Head of caudate nucleus (tissue), 42 donors: ENCODE measurements around the gene IRF1.
A peak's percentile ranks its signal among the peaks of the same experiment; 100 is the strongest.

ENCODE experiments used
- DNase-seq, 42 donors: peaks; one replicate each; pipeline versions ENCODE4 v3.0.0 to v3.0.0-alpha.2; 2020 to 2021; ENCODE audit warnings: mixed read lengths in 7 of 42
- intact Hi-C: fragments of 100-400 bp; cut with DNase I; formaldehyde crosslinking; loops from one replicate; pipeline ENCODE4 v1.15.0; 2022

IRF1 gene

DNA sequence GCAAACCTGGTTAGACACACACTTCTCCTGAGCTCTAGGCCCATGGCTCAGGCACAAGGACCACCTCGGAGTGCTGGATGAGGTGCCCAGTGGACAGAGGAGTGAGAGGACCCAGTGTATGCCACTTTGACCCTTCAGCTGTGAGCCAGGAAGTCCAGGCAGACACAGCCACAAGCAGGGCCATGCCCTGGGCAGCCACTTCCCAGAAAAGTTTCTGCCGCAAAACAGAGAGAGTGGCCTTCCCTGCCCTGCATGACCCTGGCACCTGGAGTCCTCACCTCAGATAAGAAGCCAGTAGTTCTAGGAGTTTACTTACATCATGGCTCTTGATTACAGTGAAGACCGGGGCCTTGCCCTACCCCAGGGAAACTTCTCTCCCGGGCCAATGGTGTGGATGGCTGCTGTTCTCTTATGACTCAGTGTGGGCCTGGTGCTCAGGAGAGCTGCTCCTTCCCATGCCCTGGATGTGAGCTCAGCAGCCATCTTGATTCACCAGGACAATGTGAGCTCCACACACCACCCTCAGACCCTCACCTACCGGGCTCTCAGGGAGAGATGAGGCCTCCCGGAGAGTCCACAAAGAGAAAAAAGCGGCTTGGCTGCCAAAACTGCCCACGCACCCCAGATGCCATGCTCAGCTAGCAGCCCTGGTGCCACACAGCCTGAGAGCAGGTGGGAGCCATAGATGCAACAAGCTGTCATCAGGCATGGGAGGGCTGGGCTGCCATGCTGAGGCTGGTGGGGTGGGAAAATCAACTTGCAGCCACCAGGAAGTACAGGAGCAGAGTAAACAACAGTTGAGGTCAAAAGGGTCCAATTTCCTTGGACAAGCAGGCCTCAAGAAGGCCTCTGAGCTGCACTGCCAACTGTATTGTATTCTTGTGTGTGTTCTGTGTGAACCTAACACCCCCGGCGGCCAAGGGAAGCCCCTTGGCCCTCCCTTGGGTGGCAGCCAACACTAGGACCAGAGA lies 11.7 kb upstream of the IRF1 start:
- intact Hi-C loops: loop anchor here (2.0 kb wide), 1 partner anchor 115 kb away; no protein-coding TSS in a partner anchor
- DNase-seq: peak in 4 of 42 donors; percentile 14 to 26 (median 20)

GRCh38 chr5:132501629-132501956 lies 11.0 kb upstream of the IRF1 start:
- intact Hi-C loops: loop anchor here (2.0 kb wide), 1 partner anchor 115 kb away; no protein-coding TSS in a partner anchor
- DNase-seq: no peak

DNA sequence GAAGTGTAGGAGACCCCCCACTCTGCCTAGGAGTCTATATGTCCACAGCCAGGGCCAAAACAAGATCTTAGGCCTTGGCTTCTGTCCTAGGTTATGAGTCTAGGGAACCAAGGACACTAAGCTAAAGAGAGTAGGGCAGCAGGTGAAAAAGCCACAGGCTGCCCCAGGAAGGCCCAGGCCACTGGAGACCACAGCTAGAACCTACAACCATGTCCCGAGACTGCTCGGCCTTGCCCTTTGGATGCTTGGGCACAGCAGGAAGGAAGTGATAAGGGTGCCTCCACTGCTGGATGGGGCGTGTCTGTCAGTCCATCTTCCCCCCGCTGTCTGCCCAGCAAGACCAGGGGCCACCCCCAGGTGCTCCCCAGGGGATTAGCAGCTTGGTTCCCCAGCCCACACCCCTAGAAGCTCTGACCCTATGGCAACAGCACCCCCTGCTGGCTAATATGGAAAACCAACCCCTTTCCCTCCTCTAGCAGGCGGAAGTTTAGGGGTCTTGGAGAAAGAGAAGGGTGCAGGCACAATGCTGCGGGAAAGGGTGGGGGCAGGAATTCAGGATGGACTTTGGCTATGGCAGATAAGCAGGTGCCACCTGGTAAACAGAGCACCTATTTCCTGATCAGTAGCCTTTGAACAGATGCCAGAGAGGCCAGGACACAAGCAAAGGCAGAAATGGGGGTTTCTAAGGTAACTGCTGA lies 10.5 kb upstream of the IRF1 start:
- peak in 40 of 42 donors; percentile 36 to 90 (median 72) for DNase-seq
- intact Hi-C loops: loop anchor here (2.0 kb wide), 1 partner anchor 114 kb away; no protein-coding TSS in a partner anchor

DNA sequence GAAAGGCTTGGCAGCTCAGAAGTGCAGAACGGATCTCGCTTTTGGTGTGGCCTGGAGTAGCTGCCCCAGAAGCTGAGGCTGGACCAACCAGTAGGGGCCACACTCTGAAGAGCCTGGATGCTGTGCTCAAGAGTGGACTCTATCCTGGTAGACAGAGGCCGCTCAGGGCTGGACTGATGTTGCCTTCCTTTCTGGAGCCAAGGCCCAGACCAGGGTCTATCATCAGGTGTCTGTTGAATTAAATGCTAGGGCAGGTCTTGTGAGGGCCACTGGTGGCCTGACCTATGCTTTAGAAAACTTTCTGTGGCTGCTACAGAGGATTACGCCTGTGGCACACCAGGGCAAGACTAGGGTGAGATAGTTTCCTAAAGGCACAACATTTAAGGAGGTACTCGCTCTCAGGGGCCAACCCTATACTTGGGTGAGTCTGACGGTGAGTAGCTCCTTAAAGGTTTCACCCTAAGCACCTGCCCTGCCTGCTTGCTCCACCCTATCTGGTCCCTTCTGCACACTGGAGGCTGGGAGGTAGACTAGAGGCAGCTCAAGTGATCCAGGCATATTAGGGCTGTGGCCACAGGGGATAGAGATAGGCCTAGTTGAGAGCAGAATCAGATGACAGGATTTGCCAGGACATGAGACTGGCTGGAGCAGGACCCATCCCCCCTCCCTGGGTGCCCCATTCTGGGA lies 9.8 kb upstream of the IRF1 start:
- intact Hi-C loops: loop anchor here (2.0 kb wide), 1 partner anchor 114 kb away; no protein-coding TSS in a partner anchor
- DNase-seq: peak in 6 of 42 donors; percentile 6 to 41 (median 26)

DNA sequence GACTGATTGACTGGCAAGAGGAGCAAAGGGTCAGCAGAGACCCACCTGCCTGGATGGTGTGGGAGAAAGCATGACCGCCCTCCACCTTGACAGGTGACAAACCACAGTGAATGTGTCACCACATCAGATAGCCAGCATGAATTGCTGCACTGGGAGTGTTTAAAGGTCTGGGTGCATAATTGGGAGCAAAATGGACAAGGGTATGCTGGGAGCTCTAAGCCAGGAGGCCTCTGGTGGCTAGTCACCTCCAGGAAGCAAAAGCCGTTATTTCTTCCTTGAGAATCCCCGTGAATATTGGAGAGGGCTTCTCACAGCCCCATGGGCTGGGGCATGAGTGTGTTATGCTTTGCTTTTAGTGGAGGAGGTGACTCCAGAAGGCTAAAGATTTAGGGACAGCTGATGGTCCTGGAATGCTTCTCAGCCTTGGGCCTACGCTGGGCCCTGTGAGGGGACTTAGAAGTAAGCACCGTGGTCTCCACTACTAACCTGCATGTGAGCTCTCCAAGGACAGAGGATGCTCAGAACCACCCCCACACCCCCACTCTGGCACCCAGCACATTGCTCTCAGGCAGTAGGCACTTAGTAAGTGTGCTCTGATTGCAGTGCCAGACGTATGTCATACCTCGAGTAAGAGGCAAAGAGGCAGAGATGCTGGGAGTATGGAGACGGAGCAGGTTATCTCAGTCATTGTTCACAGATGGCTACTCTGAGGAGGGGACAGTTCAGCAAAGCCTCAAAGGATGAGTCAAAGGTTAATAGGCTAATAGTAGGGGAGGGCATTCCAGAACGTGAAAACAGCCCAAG lies 9.1 kb upstream of the IRF1 start:
- DNase-seq: peak in 6 of 42 donors; percentile 5 to 41 (median 22)
- intact Hi-C loops: loop anchor here (2.0 kb wide), 1 partner anchor 113 kb away; no protein-coding TSS in a partner anchor

- peak in 6 of 42 donors; percentile 4 to 41 (median 14) for DNase-seq
- intact Hi-C loops: no loop called here
Measured at GRCh38 chr5:132498686-132499271, 8.2 kb upstream of the IRF1 start.

GRCh38 chr5:132498152-132498551 lies 7.6 kb upstream of the IRF1 start:
- peak in 9 of 42 donors; percentile 6 to 60 (median 33) for DNase-seq
- intact Hi-C loops: no loop called here

DNA sequence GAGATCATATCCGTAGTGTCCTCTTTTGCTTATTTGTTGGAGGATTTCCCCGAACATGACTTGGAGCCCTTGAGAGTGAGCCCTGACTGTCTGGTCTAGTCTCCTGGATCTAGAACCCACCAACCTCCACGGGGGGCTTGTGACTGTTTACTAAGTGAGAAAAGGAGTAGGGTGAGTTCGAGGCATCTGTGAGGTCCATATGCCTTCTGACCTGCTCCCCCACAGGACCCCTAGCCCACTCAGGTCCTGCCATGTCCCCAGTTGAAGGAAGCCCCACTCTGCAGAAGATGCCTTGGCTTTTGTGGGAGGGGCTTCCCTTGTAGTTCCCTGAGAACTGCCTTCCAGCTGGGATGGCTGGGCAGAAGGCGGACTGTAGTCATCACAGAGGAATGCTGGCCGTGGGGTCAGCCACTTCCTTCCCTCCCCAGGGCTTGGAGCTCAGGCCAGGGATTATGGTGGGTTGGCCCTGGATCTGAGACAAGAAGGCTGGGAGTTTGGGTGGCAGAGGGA lies 7.0 kb upstream of the IRF1 start:
- intact Hi-C loops: loop anchor here (2.0 kb wide), 1 partner anchor 87 kb away; no protein-coding TSS in a partner anchor
- DNase-seq: peak in 8 of 42 donors; percentile 6 to 47 (median 19)

- peak; percentile 53 to 92 (median 82) for DNase-seq
- intact Hi-C loops: loop anchor here (2.0 kb wide), 1 partner anchor 86 kb away; no protein-coding TSS in a partner anchor
Measured at GRCh38 chr5:132496631-132497487, 6.3 kb upstream of the IRF1 start.

DNA sequence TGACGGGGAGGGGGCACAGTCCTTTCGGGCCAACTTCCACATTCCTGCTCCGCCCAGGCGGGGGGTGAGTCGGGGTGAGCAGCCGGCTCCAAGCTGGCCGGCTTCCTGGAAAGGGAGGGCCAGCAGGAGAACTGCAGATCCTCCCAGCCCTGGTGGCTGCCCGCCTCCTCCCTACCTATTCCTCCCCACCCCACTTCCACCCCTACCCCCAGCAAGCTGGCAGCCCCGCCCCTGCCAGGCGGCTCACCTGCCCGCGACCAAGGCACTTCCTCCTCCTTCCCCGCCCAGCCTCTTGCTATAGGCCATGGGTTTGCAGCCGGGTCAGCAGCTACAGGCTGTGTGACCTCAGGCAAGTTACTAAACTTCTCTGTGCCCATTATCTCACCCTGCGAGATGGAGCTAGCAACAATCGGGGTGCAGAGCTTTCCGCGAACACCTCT lies 5.6 kb upstream of the IRF1 start:
- intact Hi-C loops: loop anchor here (2.0 kb wide), 1 partner anchor 85 kb away; no protein-coding TSS in a partner anchor
- peak; percentile 19 to 86 (median 71) for DNase-seq

DNA sequence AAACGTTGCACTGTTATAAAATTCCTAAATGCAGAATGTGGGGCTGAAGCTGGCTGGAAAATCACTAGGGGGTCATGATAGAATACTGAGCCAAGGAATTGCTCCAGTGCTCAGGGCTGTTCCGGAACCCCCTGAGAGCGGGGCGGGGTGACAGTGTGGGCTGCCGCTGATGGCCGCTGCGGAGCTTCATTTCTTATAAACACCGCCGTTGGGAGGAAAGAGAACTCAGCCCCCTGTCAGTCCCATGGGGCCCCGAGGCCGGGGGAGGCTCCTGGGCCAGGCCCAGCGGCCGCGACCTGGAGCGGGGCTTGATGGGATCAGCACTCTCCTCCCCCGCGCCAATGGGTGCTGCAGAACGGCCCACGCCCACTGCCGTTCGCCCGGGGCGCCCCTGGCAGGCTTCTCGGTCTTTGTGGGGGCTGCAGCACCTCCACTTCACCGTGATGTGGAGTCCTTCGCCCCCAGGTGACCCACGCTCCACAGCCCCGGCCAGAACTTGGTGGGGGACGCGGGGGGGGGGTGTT lies 5.2 kb upstream of the IRF1 start:
- intact Hi-C loops: loop anchor here (2.0 kb wide), 1 partner anchor 85 kb away; no protein-coding TSS in a partner anchor
- DNase-seq: peak; percentile 34 to 84 (median 70)

- DNase-seq: peak in 3 of 42 donors; percentile 1 to 20 (median 3)
- intact Hi-C loops: no loop called here
Measured at GRCh38 chr5:132493821-132494220, 3.2 kb upstream of the IRF1 start.

DNA sequence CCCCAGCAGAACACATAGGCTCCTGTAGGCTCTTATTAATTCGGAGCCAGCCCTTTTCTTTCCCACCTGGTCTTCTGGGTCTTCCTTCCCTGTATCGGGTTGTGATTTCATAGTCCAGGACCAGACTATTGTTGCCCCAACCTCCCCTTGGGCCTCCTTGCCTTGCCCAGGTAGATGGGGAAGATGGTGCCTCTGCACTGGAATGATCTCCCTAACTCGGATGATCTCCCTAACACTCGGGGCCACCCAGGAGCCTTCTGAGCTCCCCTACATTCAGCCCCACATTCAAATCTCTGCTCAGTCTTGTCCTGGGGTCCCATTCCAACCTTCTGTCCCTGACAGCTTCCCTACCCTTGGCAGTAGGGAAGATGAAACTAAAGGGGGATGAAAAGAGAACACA lies 2.7 kb upstream of the IRF1 start:
- DNase-seq: peak in 8 of 42 donors; percentile 0 to 38 (median 14)
- intact Hi-C loops: no loop called here

GRCh38 chr5:132492386-132493125 lies 2.0 kb upstream of the IRF1 start:
- intact Hi-C loops: no loop called here
- no peak for DNase-seq
